RCC 7860 (cell line): Measurements from ENCODE around the gene B3GNT3.
"Not testable (repeated sequence)": the region's sequence is repeated elsewhere in the genome, so short reads cannot be mapped to it uniquely, and the experiment has no call there.

Source experiments
- DNase-seq: peaks from one replicate; pipeline ENCODE4 v3.0.0-alpha.2; 2015; ENCODE audit warnings: low spot score
- FAIRE-seq: peaks from 2 replicates; lab custom pipeline; 2012; peaks lifted over from hg19 to GRCh38; lab: Jason Lieb, UNC

The B3GNT3 gene

DNA sequence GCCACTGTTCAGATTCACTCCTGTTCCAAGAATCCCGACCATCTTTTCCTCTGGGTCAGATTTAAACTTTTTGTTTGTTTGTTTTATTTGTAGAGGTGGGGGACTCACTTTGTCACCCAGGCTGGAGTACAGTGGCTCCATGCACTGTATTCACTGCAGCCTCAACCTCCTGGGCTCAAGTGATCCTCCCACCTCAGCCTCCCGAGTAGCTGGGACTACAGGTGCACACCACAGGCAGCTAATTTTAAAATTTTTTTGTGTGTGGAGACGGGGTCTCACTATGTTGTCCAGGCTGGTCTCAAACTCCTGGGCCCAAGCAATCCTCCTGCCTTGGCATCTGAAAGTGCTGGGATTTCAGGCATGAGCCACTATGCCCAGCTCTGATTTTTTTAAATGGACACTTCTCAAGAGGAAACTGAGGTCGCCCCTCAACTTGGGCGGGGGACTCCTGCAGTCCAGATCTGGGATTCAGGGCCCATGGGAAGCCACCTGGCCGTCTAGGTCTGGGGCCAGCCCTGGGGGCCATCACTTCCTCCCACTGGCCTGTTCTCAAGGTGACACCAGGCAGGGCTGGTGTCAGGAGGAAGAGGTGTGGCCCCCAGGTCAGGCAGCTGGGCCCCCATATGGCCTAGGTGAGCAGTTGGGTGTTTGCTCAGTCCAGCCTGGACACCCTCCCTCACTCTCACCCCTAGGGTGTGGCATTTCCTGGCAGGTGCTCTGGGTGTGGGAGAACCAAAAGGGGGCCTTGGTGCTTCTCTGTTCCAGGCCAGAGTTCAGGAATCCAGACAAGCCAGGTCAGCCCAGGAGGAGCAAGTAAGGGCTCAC, 1.3 kb downstream of the B3GNT3 start:
- FAIRE-seq (no peak), DNase-seq (no peak)

DNA sequence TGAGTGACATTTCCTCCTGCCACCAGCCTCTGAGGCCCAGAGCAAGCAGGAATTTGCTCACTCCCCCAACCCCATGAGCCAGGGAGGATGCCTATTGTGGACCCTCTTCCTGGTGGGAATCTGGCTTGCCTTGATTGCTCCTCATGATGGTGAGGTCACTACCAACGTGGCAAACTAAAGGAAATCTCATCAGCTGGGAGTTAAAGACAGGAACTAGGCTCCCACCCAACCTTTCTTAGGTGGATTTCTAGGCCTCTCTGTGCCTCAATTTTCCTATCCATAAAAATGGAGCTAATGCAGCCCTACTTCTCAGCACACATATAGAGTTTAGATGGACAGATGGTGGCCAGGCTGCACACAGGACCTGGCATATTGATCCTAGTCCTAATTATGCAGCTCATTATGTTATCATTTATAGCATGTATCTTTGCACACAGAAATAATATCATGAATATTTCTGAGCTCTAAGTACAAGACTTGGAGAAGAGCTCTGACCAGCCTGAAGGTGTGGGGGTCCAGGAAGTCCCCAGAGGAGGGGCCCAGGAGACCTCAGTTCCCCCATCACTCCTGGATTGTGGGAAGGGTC, 2.0 kb downstream of the B3GNT3 start:
- no peak for FAIRE-seq
- no peak for DNase-seq

DNA sequence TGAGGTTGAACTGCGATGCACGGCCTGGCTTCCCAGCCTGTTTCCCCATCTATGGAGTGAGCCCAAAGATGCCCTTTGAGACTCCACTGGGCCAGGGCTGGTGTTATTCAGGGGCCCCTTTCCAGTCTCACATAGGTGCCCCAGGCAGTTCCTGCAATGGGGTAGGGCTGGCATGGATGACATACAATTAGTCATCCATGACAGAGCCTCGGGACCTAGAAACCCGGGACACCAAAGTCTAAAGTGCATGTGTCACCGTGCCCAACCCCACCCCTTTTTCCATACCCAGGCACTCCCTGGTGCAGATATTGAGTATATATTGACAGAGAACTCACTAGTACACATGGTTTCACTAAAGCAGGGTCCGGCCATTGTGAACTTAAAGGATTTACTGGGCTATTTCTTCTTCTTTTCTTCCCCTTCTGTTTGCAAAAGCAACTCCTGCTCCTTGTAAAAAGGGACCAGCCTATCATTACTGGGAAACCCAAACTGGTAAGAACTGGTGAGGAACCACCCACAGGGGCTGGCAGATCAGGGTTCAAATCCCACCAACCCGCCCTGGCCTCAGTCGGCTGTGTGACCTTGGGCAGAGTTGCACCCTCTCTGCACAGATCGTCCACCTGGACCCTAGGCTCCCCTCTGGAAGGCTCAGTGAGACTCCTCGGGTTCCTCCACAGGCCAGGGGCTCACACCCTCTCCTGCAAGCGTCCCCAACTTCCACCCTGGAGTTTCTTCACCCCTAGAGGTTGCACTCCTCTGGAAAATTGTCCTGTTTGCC, 2.7 kb downstream of the B3GNT3 start:
- DNase-seq = peak; percentile 80

DNA sequence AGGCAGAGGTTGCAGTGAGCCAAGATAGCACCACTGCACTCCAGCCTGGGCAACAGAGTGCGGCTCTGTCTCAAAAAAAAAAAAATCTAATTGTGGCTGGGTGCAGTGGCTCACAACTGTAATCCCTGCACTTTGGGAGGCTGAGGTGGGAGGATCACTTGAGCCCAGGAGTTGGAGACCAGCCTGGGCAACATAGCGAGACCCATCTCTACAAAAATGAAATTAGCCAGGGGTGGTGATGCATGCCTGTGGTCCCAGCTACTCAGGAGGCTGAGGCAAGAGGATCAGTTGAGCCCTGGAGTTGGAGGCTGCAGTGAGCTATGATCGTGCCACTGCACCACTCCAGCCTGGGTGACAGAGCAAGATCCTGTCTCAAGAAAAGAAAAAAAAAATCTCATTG, 3.7 kb downstream of the B3GNT3 start:
- not testable (repeated sequence) for FAIRE-seq, DNase-seq

More for the DNA sequence above, 2.7 kb downstream of the B3GNT3 start:
- peak; percentile 80 for FAIRE-seq

DNA sequence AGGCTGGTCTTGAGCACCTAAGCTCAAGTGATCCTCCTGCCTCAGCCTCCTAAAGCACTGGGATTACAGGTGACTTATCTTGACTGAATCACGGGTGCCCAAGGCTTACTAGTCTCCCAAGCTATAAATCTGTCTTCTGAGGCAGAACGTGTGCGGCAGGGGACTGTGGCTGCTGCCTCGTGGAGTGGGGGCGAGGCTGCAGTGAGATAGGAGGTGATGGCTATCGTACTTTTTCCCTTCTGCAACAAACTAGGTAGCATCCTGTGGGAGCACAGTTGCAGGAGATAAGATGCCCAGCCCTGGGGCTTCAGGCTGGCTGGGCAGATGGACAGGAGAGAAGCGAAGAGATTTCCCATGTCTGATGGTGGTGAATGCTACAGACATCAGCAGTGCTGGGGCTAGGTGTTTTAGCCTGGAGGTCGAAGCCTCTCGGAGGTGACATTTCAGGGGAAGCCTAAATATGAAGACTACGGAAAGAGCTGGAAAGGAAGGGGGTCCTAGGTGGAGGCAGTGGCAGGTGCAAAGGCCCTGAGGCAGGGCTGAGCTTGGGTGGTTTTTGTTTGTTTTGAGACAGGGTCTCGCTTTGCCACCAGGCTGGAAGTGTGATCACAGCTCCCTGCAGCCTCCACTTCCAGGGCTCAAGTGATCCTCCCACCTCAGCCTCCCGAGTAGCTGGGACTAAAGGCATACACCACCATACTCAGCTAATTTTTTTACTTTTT, 7.4 kb downstream of the B3GNT3 start:
- no peak for FAIRE-seq
- no peak for DNase-seq

DNA sequence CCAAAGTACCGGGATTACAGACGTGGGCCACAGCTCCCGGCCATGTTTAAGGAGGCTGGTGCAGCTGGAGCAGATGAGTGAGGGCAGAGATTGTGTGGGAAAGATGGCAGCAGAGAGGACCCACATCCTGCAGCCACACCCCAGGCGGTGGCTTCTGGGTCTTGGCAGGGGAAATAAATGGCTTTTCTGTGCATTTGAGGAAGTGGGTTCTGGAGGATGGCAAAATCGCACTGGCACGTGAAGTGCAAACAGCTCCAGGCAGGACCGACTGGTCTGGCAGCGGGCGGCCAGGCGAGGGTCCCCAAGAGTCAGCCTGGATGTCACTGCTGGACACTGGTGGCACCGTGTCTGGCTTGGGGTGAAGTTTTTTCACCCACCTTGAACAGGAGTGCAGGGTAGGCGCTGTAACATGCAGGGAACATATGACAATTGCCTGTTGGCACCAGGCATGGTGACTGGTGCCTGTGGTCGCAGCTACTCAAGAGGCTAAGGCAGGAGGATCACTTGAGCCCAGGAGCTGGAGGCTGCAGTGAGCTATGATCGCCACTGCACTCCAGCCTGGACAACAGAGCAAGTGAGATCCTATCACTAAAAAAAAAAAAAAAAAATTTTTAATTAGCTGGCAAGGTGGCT, 8.4 kb downstream of the B3GNT3 start:
- DNase-seq = no peak

DNA sequence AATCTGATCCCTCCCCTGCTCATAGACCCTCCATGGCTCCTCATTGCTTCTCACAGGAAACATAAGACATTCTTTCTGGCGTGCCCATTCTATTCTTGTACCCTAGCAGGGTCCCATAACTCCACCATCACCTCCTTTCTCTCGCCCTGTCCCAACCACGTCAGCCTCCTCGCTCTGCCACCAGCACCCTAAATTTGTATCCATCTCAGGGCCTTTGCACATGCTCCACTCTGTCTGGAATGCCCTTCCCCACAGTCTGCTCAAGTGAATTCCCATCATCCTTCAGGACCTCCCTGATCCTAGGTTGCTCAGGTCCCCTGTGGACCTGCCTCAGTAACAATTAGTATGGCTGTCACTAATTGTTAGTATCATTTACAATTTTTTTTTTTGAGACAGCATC, 10.5 kb downstream of the B3GNT3 start:
- DNase-seq (no peak), FAIRE-seq (no peak)

More for the DNA sequence above, 8.4 kb downstream of the B3GNT3 start:
- FAIRE-seq = no peak

DNA sequence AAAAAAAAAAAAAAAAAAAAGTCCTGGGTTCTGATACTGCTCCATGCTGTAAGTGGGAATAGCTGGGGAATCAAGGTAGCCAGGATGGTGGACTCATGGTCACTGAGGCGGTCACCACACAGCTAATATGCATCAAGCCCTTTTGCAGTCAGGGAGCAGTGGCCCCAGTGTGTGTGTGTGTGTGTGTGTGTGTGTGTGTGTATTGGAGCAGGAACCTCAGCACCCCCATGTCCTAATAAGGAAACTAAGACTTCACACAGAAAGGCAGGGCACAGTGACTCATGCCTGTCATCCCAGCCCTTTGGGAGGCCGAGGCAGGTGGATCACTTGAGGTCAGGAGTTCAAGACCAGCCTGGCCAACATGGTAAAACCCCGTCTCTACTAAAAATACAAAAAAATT, 12.0 kb downstream of the B3GNT3 start:
- DNase-seq = no peak
- FAIRE-seq = no peak

DNA sequence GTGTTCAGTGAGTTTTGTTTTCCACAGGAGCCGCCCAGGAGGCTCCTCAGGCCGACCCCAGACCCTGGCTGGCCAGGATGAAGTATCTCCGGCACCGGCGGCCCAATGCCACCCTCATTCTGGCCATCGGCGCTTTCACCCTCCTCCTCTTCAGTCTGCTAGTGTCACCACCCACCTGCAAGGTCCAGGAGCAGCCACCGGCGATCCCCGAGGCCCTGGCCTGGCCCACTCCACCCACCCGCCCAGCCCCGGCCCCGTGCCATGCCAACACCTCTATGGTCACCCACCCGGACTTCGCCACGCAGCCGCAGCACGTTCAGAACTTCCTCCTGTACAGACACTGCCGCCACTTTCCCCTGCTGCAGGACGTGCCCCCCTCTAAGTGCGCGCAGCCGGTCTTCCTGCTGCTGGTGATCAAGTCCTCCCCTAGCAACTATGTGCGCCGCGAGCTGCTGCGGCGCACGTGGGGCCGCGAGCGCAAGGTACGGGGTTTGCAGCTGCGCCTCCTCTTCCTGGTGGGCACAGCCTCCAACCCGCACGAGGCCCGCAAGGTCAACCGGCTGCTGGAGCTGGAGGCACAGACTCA, 12.9 kb downstream of the B3GNT3 start:
- DNase-seq (no peak), FAIRE-seq (no peak)

DNA sequence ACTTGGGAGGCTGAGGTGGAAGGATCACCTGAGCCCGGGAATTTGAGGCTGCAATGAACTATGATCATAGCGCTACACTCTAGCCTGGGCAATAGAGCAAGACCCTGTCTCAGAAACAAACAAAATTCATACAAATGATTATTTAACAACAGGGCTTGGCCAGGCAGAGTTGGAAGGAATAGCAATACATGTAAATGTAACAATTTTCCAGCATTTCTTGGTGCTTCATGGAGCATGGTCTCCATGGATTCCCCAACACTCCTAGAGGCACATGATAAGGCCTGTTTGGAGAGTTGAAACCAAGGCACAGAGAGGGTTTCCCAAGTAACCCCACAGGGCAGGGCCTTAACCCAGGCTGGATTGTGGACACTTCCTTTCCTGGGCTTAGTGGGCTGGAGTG, 16.2 kb downstream of the B3GNT3 start:
- FAIRE-seq = no peak

DNA sequence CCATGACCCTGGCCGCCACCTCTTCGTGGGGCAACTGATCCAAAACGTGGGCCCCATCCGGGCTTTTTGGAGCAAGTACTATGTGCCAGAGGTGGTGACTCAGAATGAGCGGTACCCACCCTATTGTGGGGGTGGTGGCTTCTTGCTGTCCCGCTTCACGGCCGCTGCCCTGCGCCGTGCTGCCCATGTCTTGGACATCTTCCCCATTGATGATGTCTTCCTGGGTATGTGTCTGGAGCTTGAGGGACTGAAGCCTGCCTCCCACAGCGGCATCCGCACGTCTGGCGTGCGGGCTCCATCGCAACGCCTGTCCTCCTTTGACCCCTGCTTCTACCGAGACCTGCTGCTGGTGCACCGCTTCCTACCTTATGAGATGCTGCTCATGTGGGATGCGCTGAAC, 16.7 kb downstream of the B3GNT3 start:
- DNase-seq = no peak
- FAIRE-seq = no peak

More for the DNA sequence above, 16.2 kb downstream of the B3GNT3 start:
- no peak for DNase-seq

DNA sequence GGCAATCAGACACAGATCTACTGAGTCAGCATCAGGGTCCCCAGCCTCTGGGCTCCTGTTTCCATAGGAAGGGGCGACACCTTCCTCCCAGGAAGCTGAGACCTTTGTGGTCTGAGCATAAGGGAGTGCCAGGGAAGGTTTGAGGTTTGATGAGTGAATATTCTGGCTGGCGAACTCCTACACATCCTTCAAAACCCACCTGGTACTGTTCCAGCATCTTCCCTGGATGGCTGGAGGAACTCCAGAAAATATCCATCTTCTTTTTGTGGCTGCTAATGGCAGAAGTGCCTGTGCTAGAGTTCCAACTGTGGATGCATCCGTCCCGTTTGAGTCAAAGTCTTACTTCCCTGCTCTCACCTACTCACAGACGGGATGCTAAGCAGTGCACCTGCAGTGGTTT, 17.2 kb downstream of the B3GNT3 start:
- FAIRE-seq = no peak
- no peak for DNase-seq

DNA sequence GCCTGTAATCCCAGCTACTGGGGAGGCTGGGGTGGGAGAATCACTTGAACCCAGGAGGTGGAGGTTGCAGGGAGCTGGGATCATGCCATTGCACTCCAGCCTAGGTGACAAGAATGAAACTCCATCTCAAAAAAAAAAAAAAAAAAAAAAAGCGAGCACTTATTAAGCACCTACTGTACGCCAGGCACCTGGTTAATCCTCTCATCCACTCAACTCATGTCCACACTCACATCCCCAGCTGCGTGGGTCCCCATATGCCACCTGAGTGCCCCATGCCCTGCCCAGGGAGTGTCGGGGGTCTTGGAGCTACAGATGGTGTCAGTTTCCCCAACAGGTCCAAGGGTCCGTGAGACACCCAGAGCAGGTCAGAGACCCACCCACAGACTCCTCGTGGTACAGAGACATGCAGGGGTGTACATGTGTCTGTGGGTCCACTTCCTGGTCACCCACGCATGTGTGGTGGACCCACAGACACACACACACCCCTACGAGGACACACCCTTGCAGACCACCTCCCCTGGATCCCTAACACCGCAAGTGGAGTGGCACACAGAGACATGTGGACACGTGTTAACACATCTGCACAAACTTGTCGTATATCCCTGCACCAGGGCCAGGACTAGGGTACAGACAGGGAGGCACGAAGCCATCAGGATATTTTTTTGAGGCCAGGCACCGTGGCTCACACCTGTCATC, 22.9 kb downstream of the B3GNT3 start:
- no peak for DNase-seq
- no peak for FAIRE-seq

DNA sequence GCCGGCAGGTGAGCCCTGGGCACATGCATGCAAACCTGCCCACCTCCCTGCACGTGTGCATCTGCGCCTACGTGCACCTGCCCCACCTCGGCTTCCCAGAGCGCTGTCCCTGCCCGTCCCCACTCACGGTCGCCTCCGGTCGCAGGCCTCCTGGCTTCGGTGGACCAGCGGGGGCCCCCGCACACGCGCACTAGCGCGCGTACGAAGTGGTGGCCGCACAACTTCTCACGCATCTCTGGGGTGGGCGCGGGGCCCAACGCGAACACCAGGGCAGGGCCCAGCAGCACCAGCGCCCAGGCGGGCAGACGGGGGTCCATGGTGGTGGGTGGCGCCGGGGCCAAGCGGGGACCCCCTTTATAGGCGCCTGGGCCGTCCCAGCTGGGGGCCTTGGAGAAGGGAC, 26.3 kb downstream of the B3GNT3 start, which contains the start of gene INSL3:
Gene INSL3 (minus strand): TSS at position 330 of the 400 bp plus-strand sequence. CDS start 13 bp downstream, at position 317.
- no peak for FAIRE-seq
- no peak for DNase-seq

DNA sequence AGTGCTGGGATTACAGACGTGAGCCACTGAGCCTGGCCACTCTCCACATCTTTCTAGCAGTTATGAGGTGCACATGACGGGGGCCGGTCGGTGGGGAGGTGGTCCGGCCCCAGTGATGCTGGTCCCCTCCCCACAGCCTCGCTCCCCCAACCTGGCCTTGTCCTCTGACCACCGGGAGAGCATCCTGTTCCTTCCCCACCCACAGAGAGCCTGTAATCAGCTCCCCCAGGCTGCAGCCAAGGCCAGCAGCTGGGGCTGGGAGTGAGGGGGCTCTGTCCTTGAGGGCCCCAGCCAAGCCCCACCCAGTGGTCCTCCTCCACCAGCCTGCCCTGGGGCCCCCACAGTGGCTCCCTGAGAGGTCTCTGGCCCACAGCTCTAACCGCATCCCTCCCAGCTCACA, 29.4 kb downstream of the B3GNT3 start:
- DNase-seq = no peak
- FAIRE-seq = no peak

DNA sequence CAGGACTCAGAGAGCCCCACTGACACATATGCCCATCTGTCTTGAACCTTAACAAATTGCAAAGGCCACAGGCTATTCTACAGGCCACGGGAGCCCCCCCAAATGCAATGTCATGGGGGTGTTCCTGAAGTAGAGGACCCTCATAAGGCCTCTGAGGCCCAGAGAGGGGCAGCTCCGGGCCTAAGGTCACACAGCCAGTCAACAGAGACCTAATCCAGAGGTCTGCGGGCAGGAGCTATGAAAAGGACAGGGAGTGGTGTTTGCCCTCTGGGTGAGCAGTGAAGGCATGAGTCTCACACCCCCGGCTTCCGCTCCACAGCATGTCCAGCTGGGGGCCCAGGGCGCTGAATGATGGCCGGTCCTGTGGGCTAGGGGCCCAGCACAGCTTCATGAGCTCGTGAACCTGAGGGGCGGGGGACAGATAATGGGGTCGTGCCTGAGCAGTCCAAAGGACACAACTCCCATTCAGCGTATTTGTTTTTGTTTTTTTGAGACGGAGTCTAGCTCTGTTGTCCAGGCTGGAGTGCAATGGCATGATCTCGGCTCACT, 31.6 kb downstream of the B3GNT3 start:
- DNase-seq = no peak
- FAIRE-seq = no peak

DNA sequence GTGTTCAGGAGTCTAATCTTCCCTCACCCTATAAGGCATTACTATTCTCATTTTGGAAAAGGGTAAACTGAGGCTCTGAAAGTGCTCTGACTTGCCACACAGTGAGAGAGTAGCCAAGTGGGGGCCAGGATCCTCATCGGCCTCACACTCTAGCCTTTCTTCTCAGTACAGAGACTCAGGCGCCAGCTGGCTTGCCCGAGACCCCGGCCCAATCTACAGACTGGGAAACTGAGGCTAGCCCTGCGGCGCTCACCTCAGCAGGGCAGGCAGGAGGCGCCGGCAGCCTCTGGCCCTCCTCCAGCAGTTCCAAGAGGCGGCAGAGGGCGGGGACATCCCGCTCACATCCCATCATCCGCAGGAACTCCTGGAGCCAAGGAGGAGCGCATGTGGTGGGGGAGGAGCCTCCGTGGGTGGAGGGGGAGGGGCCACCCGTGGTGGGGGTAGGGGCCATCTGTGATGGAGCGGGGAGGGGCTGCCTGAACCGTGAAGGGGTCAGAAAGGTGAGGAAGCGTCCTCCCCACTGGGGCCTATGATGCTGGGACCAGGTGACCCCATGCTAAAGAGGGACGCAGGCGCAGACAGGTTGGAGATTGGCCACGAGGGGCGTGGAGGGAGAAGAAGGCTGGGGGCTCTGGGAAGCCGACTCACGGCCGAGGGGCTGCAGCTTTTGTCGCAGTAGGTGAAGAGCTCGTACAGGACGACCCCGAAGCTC, 35.1 kb downstream of the B3GNT3 start:
- FAIRE-seq (no peak), DNase-seq (no peak)

DNA sequence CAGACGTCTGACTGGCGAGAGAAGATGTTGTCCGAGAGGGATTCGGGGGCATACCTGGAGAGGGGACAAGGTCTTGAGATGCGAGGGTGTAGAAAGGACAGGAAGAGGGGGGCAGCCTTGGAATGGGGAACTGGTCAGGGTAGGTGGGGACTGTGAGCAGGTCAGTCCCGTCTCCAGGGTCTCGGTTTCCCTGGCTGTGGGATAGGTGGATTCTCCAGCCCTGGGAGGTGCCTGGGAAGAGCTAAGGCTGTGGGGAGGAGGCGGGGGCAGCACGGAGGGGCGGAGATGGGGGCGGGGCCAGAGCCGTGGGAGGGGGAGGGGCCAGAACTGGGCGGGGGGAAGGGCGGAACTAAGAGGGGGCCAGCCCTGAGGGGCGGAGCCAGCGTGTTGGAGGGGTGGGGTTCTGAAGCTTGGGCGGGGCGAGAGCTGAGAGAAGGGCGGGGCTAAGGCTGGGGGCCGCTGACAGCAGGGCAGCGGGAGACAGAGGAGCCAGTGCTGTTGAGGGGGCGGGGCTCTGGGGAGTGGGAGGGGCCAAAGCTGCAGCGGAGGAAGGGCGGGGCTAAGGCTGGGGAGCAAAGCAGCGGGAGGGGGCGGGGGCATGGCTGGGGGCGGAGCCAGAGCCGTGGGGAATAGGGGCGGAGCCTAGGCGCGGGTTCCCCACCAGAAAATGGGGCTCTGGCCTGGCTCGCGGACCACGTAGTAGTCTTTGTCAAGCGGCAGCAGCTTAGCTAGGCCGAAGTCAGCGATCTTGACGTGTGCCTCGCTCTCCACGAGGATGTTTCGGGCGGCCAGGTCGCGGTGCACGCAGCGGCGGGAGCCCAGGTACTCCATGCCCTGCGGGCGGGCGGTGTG, 35.9 kb downstream of the B3GNT3 start:
- DNase-seq (peak; percentile 37), FAIRE-seq (no peak)
